Neural progenitor cell (in vitro differentiated cells): ENCODE data around the gene HSD17B1. TPM values are rescaled to one million over a fixed set of nuclear protein-coding genes. Genes with fewer than 3 reads are reported as not detected.
"Not testable (repeated sequence)": the region's sequence is repeated elsewhere in the genome, so short reads cannot be mapped to it uniquely, and the experiment has no call there.

Experiments used
- DNase-seq: peaks from one replicate; pipeline ENCODE4 v3.0.0-alpha.2; 2016; ENCODE audit warnings: low spot score
- H2AFZ ChIP-seq: fragments of 200-600 bp; sonication (generic); replicated peaks from 2 replicates; pipeline ENCODE4 v1.6.1; 2016; ENCODE audit warnings: antibody characterized with exemption
- H3F3A ChIP-seq: fragments of 200-600 bp; sonication (generic); 2 replicates; pipeline ENCODE4 v1.6.1; 2016; ENCODE audit warnings: antibody characterized with exemption, low read depth
- H3K27ac ChIP-seq: fragments of 200-600 bp; sonication (generic); 2 replicates; pipeline ENCODE4 v1.5.1; 2016; ENCODE audit warnings: mild to moderate bottlenecking
- H3K27me3 ChIP-seq: fragments of 200-600 bp; sonication (generic); 2 replicates; pipeline ENCODE4 v1.6.1; 2016; ENCODE audit warnings: mild to moderate bottlenecking, moderate library complexity
- H3K36me3 ChIP-seq: fragments of 200-600 bp; sonication (generic); 2 replicates; pipeline ENCODE4 v1.5.1; 2016
- H3K4me1 ChIP-seq: fragments of 200-600 bp; sonication (generic); 2 replicates; pipeline ENCODE4 v1.6.1; 2016; ENCODE audit warnings: mixed run types
- H3K4me2 ChIP-seq: fragments of 200-600 bp; sonication (generic); 2 replicates; pipeline ENCODE4 v1.6.1; 2016
- H3K4me3 ChIP-seq: fragments of 200-600 bp; sonication (generic); 2 replicates; pipeline ENCODE4 v1.5.1; 2016
- H3K79me2 ChIP-seq: fragments of 200-600 bp; sonication (generic); 2 replicates; pipeline ENCODE4 v1.6.1; 2016; ENCODE audit warnings: low read depth
- H3K9ac ChIP-seq: fragments of 200-600 bp; sonication (generic); 2 replicates; pipeline ENCODE4 v1.6.1; 2016
- H3K9me3 ChIP-seq: fragments of 200-600 bp; sonication (generic); 2 replicates; pipeline ENCODE4 v1.5.1; 2016; ENCODE audit warnings: low read depth
- H4K20me1 ChIP-seq: fragments of 200-600 bp; sonication (generic); 2 replicates; pipeline ENCODE4 v1.6.1; 2016; ENCODE audit warnings: low read depth
- H3K27ac Mint-ChIP-seq: 3 replicates; pipeline ENCODE4 v1.8.0; 2021; ENCODE audit warnings: mixed read lengths
- H3K27me3 Mint-ChIP-seq: 2 replicates; pipeline ENCODE4 v1.8.0; 2022; ENCODE audit warnings: low read depth, mild to moderate bottlenecking, inconsistent platforms, moderate library complexity, mixed read lengths; ENCODE audit not compliant: insufficient read depth
- H3K36me3 Mint-ChIP-seq: 3 replicates; pipeline ENCODE4 v1.8.0; 2021; ENCODE audit warnings: mixed read lengths
- H3K4me1 Mint-ChIP-seq: 3 replicates; pipeline ENCODE4 v1.8.0; 2021; ENCODE audit warnings: mixed read lengths
- H3K4me3 Mint-ChIP-seq: 3 replicates; pipeline ENCODE4 v1.8.0; 2021; ENCODE audit warnings: mild to moderate bottlenecking, moderate library complexity, mixed read lengths
- H3K9me3 Mint-ChIP-seq: 3 replicates; pipeline ENCODE4 v1.8.0; 2020; ENCODE audit warnings: mixed read lengths
- EZH2 ChIP-seq: fragments of 200-600 bp; sonication (generic); IDR thresholded peaks from 2 replicates; pipeline ENCODE4 v1.6.1; 2017; ENCODE audit warnings: antibody characterized with exemption, mild to moderate bottlenecking, moderate library complexity
- EZH2phosphoT487 ChIP-seq: fragments of 200-600 bp; sonication (generic); IDR thresholded peaks from 2 replicates; pipeline ENCODE4 v1.6.1; 2017; ENCODE audit warnings: antibody characterized with exemption
- total RNA-seq: library from RNA; depleted of rRNA; stranded (reverse); fragments of >200 nt; gene quantifications from 2 replicates; pipeline ENCODE4 v1.2.3, GENCODE V29; 2015; ENCODE audit warnings: low replicate concordance
- TF ChIP-seq, protein P1 (sequence below): fragments of 200-600 bp; sonication (generic); IDR thresholded peaks from 2 replicates; pipeline ENCODE4 v1.5.1; 2017; ENCODE audit warnings: antibody characterized with exemption, mild to moderate bottlenecking

Gene HSD17B1
- total RNA-seq, 1 donor from 2014 or later, result 2.2 TPM

GRCh38 chr17:42541041-42541833 lies 11.5 kb upstream of the HSD17B1 start:
- Histone ChIP-seq H2AFZ (no peak overlapping the region), H3K4me3 (no peak overlapping the region), H3K4me1 (peaks cover 3% of the 10 kb centered on the region), H3K27me3 (no peaks in the 10 kb centered on the region), H3K27ac (no peak overlapping the region), H4K20me1 (no peaks in the 10 kb centered on the region), H3K36me3 (no peaks in the 10 kb centered on the region), H3F3A (no peaks in the 10 kb centered on the region), H3K9ac (no peak overlapping the region), H3K79me2 (peaks cover 5% of the 10 kb centered on the region), H3K4me2 (no peak overlapping the region), H3K9me3 (no peaks in the 10 kb centered on the region)
- peaks cover 5% of the 10 kb centered on the region for H3K36me3 Mint-ChIP-seq
- TF ChIP-seq EZH2phosphoT487, result no peak
- TF ChIP-seq, protein P1, sequence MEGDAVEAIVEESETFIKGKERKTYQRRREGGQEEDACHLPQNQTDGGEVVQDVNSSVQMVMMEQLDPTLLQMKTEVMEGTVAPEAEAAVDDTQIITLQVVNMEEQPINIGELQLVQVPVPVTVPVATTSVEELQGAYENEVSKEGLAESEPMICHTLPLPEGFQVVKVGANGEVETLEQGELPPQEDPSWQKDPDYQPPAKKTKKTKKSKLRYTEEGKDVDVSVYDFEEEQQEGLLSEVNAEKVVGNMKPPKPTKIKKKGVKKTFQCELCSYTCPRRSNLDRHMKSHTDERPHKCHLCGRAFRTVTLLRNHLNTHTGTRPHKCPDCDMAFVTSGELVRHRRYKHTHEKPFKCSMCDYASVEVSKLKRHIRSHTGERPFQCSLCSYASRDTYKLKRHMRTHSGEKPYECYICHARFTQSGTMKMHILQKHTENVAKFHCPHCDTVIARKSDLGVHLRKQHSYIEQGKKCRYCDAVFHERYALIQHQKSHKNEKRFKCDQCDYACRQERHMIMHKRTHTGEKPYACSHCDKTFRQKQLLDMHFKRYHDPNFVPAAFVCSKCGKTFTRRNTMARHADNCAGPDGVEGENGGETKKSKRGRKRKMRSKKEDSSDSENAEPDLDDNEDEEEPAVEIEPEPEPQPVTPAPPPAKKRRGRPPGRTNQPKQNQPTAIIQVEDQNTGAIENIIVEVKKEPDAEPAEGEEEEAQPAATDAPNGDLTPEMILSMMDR, result no peak
- TF ChIP-seq EZH2, result no peak
- no peaks in the 10 kb centered on the region for H3K27me3 Mint-ChIP-seq
- no peak for DNase-seq
- H3K9me3 Mint-ChIP-seq, result no peaks in the 10 kb centered on the region
- no peak overlapping the region for H3K4me3 Mint-ChIP-seq
- H3K4me1 Mint-ChIP-seq, result peaks cover 9% of the 10 kb centered on the region
- no peak overlapping the region for H3K27ac Mint-ChIP-seq

GRCh38 chr17:42543190-42544079 lies 9.3 kb upstream of the HSD17B1 start:
- no peaks in the 10 kb centered on the region for H3K36me3 ChIP-seq
- peaks cover 5% of the 10 kb centered on the region for H3K36me3 Mint-ChIP-seq
- H3F3A ChIP-seq, result peaks cover 7% of the 10 kb centered on the region
- no peaks in the 10 kb centered on the region for H3K4me1 ChIP-seq
- peaks cover 5% of the 10 kb centered on the region for H3K27me3 Mint-ChIP-seq
- peaks cover 2% of the 10 kb centered on the region for H3K4me1 Mint-ChIP-seq
- H3K4me2 ChIP-seq, result no peak overlapping the region
- no peaks in the 10 kb centered on the region for H3K79me2 ChIP-seq
- H3K4me3 Mint-ChIP-seq, result no peak overlapping the region
- no peak for DNase-seq
- H4K20me1 ChIP-seq, result peaks cover 5% of the 10 kb centered on the region
- H3K9ac ChIP-seq, result no peak overlapping the region
- no peak for TF ChIP-seq EZH2phosphoT487
- TF ChIP-seq, protein P1, result no peak
- no peak for TF ChIP-seq EZH2
- H3K27me3 ChIP-seq, result no peaks in the 10 kb centered on the region
- no peak overlapping the region for H3K4me3 ChIP-seq
- no peaks in the 10 kb centered on the region for H3K9me3 ChIP-seq
- H2AFZ ChIP-seq, result no peak overlapping the region
- no peak overlapping the region for H3K27ac Mint-ChIP-seq
- no peak overlapping the region for H3K27ac ChIP-seq
- no peaks in the 10 kb centered on the region for H3K9me3 Mint-ChIP-seq

GRCh38 chr17:42544874-42545283 lies 7.8 kb upstream of the HSD17B1 start:
- H3K36me3 ChIP-seq, result no peaks in the 10 kb centered on the region
- no peak overlapping the region for H3K4me3 Mint-ChIP-seq
- DNase-seq, result no peak
- no peak overlapping the region for H3K9ac ChIP-seq
- H3K27me3 ChIP-seq, result no peaks in the 10 kb centered on the region
- peaks cover 6% of the 10 kb centered on the region for H3K4me1 ChIP-seq
- H3K27me3 Mint-ChIP-seq, result peaks cover 5% of the 10 kb centered on the region
- H3K79me2 ChIP-seq, result no peaks in the 10 kb centered on the region
- TF ChIP-seq EZH2 (no peak), EZH2phosphoT487 (no peak)
- TF ChIP-seq, protein P1, result no peak
- peaks cover 16% of the 10 kb centered on the region for H3F3A ChIP-seq
- H3K4me2 ChIP-seq, result no peak overlapping the region
- H4K20me1 ChIP-seq, result peaks cover 5% of the 10 kb centered on the region
- no peak overlapping the region for H3K27ac Mint-ChIP-seq
- peaks cover 5% of the 10 kb centered on the region for H3K36me3 Mint-ChIP-seq
- no peak overlapping the region for H2AFZ ChIP-seq
- H3K4me1 Mint-ChIP-seq, result peaks cover 10% of the 10 kb centered on the region
- no peak overlapping the region for H3K4me3 ChIP-seq
- no peak overlapping the region for H3K27ac ChIP-seq
- no peaks in the 10 kb centered on the region for H3K9me3 Mint-ChIP-seq
- no peaks in the 10 kb centered on the region for H3K9me3 ChIP-seq

- H3K9ac ChIP-seq, H3K4me1 ChIP-seq, H3K9me3 Mint-ChIP-seq, H3K27ac ChIP-seq, H3K27me3 ChIP-seq, H3K27ac Mint-ChIP-seq, H3K27me3 Mint-ChIP-seq, H3K36me3 ChIP-seq, H3K9me3 ChIP-seq, H3K79me2 ChIP-seq, H2AFZ ChIP-seq, H4K20me1 ChIP-seq, H3K36me3 Mint-ChIP-seq, H3K4me3 Mint-ChIP-seq, H3K4me2 ChIP-seq, H3K4me3 ChIP-seq, DNase-seq: not testable (repeated sequence)
- H3F3A ChIP-seq, result peaks cover 16% of the 10 kb centered on the region
- peaks cover 13% of the 10 kb centered on the region for H3K4me1 Mint-ChIP-seq
Observed at GRCh38 chr17:42545755-42546505, 6.8 kb upstream of the HSD17B1 start.
